GM21529 (cell line): ENCODE data around the gene SPNS1.
"Not testable (repeated sequence)": the region's sequence is repeated elsewhere in the genome, so short reads cannot be mapped to it uniquely, and the experiment has no call there.

Source experiments
- ATAC-seq: cut with Tn5 transposase; IDR thresholded peaks from one replicate; pipeline ENCODE4 v1.9.1; 2021; ENCODE audit not compliant: unreplicated experiment

The SPNS1 gene

DNA sequence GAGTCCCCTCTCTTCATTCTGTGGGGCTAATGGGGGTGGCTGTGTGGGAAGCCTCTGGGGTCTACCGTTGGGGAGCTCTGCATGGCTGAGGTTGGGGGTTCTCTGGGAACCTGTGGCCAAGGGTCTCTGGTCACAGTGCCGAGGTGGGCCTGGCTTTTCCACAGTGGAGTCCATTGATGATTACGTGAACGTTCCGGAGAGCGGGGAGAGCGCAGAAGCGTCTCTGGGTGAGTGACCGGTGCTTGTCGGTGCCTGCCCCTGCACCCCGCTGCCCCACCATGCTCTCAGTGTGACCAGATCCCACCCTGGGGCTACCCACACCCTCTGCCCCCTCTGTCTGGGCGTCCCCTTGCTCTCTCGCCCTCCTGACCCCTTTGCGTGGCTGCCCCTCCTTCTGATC lies 14.8 kb downstream of the SPNS1 start:
- ATAC-seq: no peak

DNA sequence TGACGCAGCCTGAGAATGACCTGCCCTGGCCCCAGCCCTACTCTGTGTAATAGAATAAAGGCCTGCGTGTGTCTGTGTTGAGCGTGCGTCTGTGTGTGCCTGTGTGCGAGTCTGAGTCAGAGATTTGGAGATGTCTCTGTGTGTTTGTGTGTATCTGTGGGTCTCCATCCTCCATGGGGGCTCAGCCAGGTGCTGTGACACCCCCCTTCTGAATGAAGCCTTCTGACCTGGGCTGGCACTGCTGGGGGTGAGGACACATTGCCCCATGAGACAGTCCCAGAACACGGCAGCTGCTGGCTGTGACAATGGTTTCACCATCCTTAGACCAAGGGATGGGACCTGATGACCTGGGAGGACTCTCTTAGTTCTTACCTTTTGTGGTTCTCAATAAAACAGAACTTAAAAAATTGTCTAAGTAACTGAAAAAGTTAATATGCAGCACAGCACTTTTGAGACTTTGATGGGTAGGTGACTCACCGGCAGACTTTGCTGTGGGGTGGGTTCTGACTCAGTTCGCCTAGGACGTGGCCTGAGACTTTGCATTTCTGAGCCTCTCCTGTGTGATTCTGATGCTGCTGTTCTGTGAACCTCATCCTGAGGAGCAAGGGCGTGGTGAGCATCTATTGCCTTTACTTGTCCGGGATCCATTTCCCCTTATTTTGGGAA lies 15.9 kb downstream of the SPNS1 start:
- ATAC-seq: no peak

DNA sequence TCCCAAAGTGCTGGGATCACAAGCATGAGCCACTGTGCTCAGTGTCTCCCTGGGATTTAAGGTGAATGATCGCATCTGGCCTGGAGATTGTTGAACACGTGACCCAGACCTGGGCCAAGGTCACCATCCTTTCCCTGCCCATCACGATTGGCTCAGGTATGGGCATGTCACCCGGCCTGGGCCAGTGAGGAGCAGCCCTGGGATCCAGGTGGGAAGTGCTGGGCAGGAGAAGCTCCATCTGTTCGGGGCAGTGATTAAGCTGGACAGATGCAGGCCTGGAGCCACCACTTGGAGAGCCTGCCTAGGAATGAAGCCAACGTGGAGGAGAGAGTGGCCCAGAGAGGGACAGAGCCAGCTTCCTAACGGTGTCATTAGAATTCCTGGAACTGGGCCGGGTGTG lies 17.1 kb downstream of the SPNS1 start:
- ATAC-seq: no peak

DNA sequence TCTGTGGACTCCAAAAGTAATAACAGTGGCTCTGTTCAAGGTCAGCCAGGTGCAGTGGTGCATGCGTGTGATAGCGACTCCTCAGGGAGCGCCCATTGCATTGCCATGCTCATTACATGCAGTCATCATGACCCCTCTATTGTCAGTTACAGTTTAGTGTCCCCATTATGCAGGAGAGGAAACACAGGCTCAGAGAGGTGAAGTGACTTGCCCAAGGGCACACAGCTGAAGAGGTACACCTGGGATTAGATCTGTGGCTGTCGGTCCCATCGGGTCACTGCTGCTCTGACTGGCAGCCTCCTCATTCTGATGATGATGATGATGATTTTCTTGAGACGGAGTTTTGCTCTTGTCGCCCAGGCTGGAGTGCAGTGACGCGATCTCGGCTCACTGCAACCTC lies 17.9 kb downstream of the SPNS1 start:
- ATAC-seq: no peak

DNA sequence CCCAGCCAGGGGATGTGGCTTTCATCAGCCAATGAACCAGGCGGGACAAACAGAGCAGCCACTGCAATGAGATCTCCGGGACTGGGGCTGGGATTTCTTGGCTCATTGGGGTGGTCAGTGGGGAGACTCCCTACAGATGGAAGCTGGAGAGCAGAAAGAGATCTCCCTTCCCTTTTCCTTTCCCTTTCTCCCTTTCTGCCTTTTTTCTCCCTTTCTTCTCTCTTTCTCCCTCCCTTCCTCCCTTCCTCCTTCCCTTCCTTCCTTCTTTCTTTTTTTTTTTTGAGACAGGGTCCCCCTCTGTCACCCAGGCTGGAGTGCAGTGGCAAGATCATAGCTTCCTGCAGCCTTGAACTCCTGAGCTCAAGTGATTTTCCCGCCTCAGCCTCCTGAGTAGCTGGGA lies 24.3 kb downstream of the SPNS1 start:
- no peak for ATAC-seq

DNA sequence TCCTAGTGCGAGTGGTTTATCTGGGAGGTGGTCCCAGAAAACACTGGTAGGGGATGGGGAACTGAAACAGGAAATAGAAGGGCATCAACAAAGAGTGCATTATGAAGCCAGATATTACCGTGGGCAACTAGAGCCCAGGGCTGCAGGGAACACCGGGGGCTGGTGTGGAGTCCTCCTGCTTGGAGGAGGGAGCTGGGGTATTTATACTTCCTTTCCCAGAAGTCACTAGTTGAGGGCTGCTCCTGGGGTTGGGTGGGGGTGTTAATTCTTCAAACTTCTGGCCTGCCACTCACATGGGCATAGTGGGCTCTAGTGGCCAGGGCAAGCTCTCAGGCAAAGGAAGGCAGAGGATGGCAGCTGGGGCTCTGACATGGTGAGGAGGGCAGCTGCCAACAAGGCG lies 25.0 kb downstream of the SPNS1 start:
- ATAC-seq: no peak

DNA sequence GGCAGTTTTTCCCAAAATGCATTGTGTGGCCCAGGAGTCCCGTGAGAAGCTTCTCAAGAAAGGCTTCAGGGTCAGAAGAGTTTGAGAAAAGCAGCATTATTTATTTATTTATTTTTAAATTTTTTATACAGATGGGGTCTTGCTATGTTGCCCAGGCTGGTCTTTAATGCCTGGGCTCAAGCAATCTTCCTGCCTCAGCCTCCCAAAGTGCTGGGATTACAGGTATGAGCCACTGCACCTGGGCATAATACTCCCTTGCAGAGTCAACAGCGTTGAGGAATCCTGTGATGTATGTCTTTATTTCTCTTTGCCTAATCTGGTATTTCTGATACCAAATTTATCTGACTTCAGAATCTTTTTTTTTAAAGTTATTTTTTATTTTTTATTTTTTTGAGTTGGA lies 25.4 kb downstream of the SPNS1 start:
- ATAC-seq: no peak

DNA sequence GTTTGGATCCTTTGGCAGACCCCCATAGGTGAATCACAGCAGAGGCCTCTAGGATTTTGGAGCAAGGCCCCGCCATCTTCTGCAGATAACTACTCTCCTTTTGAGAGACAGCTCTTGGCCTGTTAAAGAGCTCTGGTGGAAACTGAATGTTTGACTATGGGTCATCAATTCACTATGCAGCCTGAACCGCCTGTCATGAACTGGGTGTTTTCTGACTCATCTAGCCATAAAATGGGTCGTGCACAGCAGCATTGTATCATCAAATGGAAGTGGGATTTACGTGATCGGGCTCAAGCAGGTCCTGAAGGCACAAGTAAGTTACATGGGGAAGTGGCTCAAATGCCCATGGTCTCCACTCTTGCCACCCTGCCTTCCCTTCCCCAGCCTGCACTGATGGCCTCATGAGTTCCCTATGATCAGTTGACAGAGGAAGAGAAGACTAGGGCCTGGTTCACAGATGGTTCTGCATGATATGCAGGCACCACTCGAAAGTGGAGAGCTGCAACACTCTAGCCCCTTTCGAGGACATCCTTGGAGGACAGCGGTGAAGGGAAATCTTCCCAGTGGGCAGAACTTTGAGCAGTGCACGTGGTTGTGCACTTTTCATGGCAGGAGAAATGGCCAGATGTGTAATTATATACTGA lies 30.0 kb downstream of the SPNS1 start:
- ATAC-seq: not testable (repeated sequence)

DNA sequence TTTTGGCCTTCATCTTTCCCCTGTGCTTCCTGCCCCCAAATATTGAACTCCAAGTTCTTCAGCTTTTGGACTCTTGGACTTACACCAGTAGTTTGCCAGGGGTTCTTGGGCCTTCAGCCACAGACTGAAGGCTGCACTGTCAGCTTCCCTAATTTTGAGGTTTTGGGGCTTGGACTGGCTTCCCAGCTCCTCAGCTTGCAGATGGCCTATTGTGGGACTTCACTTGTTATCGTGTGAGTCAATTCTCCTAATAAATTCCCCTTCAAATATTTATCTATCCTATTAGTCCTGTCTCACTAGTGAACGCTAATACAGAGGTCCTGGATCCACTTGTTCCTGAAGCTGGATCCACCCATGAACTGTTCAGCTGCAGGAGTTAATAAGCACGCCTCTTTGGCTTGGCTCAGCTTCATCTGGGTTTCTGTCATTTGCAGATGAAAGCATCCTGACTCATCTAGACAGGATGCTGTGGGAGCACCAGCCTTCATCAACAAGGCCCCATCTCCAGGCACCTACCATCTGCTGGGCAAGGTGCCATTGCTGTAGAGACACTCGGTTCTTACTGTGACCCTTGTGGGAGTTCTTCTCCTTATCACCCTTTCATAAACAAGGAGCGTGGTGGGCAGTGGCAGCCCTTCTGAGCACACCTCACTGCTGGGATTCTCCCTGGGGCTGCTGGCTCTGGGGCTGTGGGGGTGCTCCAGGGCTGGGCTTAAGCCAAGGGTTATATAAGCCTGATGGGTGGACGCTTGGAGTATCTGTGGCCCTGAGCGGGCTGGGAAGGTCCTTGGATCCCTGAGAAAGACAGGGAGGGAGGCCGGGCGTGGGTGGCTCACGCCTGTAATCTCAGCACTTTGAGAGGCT lies 33.4 kb downstream of the SPNS1 start:
- ATAC-seq: no peak

DNA sequence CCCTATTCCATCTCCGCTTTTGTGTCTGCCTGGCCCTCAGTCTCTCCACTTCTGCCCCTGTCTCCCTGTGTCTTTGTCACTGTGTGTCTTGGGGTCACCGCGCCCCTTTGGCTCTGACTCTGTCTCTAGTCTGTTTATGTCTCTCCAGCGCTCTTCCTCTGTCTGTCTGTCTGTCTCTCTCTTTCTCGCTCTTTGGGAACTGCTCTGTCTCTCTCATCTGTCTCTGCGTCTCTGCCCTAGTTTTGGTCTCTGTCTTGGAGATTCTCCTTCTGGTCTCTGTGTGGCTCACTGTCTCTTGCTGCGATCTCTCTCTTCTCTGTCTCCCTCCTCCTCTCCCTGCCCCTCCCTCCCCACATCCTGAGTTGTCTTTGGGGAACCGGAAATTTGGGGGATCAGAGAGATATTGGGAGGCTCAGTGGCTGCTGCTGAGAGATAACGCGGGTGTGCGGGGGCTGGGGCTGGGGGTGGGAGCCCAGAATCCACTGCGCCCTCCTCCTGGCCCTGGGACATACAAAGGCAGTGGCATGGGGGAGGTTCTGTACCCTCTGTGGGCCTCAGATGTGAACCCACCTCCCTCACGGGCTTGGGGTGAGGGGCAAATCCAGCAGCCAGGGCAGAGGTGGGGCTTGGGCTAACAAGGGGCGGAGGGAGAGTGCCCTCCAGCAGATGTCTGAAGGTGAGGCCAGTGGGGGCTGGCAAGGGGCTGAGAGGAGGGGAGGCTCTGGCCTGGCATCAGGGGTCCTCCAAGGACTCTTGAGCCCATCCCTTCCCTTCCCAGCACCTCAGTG lies 34.7 kb downstream of the SPNS1 start:
- ATAC-seq: no peak

DNA sequence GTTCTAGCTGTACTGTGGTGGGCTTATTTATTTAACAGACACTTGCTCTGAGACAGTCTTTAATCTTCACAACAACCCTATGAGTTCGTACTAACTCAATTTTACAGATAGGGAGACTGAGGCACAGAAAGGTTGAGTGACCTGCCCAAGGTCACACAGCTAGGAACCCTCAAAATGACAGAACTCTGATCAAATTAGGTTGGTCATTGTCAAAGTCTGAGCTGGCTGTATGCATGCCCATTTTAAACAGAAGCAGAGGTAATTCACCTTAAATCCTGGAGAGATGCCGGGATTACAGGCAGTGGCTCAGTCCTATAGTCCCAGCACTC lies 35.2 kb downstream of the SPNS1 start:
- no peak for ATAC-seq

DNA sequence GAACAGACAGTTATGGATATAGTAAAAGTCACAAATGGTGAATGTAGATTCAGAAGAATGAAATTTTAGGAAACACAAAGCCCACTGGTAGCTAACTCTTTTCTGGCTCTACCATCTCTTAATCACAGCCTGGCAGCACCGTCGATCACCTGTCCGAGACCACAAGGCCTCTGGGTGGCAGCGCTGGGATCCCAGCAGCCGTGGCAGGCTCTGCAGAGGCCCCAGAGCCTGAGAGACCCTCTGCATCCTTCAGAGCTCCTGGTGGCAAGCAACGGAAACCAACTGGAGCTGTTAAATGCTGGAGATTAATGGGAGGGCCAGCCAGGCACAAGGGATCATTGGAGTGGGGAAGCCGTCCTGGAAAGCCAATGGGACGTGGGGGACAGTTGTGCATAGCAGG lies 36.5 kb downstream of the SPNS1 start:
- no peak for ATAC-seq

DNA sequence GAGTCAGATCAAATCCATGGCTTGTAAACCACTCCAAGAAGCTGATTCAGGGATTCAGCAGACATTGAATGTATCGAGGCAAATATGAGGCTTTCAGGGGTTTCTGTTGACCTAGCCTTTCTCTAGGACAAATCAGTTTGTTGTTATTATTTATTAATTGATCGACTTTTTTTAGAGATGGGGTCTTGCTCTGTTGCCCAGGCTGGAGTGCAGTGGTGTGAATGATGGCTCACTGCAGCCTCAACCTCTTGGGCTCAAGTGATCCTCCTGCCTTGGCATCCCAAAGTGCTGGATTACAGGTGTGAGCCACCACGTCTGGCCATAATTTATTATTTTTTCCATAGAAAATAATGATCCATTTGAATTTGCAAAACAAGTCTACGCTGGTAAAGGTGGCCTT lies 37.3 kb downstream of the SPNS1 start:
- ATAC-seq: no peak

DNA sequence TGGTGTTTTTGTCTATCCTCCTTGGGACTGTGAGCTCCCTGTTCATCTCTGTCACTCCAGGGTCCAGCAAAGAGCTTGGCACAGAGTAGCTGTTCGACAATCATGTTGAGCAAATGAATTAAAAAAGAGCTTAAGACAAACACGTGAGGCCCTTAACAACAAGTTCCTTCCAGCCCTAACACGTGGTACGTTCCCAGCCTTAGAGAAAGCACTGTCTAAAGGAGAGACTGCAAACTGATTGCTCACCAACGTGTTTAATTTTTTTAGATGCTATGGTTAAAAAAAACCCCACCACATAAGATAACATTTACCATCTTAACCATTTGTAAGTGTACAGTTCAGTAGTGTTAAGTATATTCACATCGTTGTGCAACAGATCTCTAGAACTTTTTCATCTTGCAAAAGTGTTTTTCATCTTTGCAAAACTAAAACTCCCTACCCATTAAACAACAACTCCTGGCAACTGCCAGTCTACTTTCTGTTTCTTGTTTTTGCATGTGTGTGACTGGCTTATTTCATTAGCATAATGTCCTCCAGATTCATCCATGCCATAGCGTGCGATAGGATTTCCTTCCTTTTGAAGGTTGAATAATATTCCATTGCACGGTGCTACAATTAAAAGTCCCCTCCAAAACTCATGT lies 38.5 kb downstream of the SPNS1 start:
- ATAC-seq: no peak

DNA sequence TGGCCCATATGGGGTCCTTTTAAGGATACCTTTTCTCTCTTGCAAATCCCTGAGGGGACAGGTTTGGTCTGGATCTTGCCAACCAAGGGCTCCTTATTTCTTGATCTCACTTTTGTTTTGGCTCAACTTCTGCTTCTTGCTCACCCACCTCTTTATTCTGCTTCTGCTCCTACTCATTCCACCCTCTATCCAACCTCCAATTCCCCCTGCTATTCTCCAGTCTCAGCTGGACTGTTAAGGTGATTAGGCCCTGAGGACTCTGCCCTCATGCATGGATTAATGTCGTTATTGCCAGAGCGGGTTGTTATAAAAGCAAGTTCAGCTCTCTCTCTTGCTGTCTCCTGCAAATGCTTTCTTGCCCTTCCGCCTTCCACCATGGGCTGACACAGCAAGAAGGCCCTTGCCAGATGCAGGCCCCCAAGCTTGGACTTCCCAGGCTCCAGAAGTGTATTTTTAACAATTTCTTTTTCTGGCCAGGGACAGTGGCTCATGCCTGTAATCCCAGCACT lies 40.0 kb downstream of the SPNS1 start:
- no peak for ATAC-seq

DNA sequence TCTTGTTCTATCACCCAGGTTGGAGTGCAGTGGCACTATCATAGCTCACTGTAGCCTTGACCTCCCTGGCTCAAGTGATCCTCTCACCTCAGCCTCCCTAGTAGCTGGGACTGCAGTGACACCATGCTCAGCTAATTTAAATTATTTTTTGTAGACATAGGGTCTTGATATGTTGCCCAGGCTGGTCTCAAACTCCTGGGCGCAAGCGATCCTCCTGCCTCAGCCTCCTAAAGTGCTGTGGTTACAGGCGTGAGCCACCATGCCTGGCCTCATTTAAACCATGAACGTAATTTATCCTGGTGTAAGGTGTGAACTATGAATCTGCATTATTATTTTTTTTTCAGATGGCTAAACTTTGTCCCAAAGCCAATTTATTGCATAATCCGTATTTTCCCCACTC lies 47.6 kb downstream of the SPNS1 start:
- no peak for ATAC-seq

DNA sequence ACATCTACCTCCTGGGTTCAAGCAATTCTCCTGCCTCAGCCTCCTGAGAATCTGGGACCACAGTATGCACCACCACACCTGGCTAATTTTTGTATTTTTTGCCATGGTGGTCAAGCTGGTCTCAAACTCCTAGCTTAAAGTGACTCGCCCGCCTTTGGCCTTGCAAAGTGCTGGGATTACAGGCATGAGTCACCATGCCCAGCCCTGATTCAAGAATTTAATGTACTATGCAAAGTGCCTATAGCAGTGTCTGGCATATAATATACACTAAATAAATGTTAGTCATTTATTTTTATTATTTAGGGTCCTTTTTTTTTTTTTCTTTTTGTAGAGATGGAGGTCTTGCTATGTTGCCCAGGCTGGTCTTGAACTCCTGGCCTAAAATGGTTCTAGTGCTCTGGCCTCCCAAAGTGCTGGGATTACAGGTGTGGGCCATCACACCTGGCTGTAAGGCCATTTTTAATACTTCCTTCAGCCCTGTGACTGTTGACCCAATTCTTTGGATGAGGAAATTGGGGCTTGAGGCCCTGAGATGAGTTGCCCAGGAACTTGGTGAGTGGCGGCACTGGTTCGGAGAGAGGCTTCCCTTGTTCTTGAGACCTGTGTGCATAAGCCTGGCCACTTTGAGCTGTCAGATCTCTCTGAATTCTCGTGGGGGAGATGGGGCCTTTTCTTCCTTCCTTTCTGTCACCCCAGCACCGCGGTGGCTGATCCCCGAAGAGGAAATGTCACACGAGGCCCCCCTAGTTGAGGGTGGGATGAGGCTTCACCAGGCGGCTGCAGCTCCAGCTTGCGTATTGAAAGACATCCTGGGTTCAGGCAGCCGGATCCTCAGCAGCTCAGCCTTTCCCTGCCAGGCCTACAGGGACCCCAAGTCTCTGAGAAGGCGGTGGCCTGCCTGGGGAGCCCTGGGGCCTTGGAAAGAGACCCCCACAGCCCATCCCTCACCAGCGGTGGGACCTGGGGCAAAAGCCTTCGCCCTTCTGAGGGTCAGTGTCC lies 49.0 kb downstream of the SPNS1 start:
- ATAC-seq: no peak

DNA sequence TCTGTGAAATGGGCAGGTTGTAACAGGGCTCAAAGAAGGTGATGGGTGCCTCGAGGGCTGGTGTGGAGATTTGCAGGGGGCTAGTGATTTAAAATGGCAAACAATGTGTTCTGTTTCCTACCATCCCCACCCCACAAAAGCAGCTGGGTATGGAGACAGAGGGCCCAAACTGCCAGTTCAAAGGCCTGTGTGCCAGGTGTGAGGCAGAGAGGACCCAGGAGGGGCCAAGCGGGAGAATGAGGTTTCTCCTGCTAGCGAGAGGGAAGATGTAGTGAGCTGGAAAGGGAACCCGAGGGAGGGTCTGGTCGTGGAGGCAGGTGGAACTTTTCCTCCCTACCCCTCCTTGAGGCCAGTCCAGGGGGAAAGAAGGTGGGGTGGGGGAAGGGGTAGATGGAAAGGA lies 49.7 kb downstream of the SPNS1 start:
- no peak for ATAC-seq

DNA sequence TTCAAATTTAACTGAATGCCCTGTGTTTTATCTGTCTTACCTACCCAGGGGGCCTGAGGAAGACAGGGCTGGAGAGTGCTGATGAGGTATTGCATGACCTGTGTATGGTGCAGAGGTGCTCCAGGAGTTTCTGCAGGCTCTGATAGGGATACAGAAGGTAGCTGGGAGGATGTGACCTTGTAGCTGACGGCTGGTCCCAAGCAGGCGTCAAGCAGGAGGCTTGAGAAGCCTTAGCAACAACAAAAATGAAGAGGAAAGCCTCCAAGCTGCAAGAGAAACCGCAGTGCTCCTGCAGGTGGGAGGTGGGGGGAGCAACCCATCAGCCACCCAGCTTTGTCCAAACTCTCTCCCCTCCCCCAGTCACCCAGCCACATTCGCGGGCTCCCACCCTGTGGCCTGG lies 50.6 kb downstream of the SPNS1 start:
- ATAC-seq: no peak

DNA sequence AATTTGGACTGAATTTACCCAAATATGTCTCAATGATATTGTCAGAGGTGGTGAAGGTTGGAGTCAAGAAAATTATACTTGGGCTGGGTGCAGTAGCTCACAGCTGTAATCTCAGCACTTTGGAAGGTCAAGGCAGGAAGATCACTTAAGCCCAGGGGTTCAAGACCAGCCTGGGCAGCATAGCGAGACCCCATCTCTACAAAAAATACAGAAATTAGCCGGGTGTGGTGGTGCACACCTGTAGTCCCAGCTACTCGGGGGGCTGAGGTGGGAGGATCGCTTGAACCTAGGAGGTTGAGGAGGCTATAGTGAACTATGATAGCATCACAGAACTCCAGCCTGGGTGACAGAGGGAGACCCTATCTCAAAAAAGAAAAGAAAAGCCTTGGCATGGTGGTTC lies 51.2 kb downstream of the SPNS1 start:
- ATAC-seq: no peak
